ENCODE measurements around the gene ARHGAP36. TPM values are rescaled to one million over a fixed set of nuclear protein-coding genes. Genes with fewer than 3 reads are reported as not detected.

The ARHGAP36 gene
- total RNA-seq, 1 donor from 2014 or later, result not detected

GRCh38 chrX:131040781-131041180 is 17.4 kb upstream of the ARHGAP36 start:
- Histone ChIP-seq H3K27ac (no peak overlapping the region), H3K27me3 (no peaks in the 10 kb centered on the region), H3K36me3 (no peaks in the 10 kb centered on the region), H3K4me3 (no peak overlapping the region), H3K4me1 (no peaks in the 10 kb centered on the region), H3K9me3 (no peaks in the 10 kb centered on the region)
- TF ChIP-seq CTCF (IDR thresholded peaks at IDR 0.05), result no peak
- intact Hi-C loops (cut with DNase I), result no loop called here
- no peak for DNase-seq
- ATAC-seq, result no peak

- Histone ChIP-seq H3K4me3 (no peak overlapping the region), H3K4me1 (no peaks in the 10 kb centered on the region), H3K9me3 (no peaks in the 10 kb centered on the region), H3K36me3 (no peaks in the 10 kb centered on the region), H3K27me3 (no peaks in the 10 kb centered on the region), H3K27ac (no peak overlapping the region)
- DNase-seq (no peak), ATAC-seq (no peak)
- TF ChIP-seq CTCF (IDR thresholded peaks at IDR 0.05), result no peak
- intact Hi-C loops (cut with DNase I), result no loop called here
Observed at GRCh38 chrX:131041667-131042066, 16.5 kb upstream of the ARHGAP36 start.

- DNase-seq, result no peak
- no peak for TF ChIP-seq CTCF (IDR thresholded peaks at IDR 0.05)
- no peaks in the 10 kb centered on the region for H3K9me3 ChIP-seq
- intact Hi-C loops (cut with DNase I), result no loop called here
- H3K4me1 ChIP-seq, result no peaks in the 10 kb centered on the region
- H3K4me3 ChIP-seq, result no peak overlapping the region
- no peak for ATAC-seq
- H3K27me3 ChIP-seq, result no peaks in the 10 kb centered on the region
- H3K36me3 ChIP-seq, result no peaks in the 10 kb centered on the region
- no peak overlapping the region for H3K27ac ChIP-seq
Observed at GRCh38 chrX:131045726-131046125, 12.4 kb upstream of the ARHGAP36 start.

GRCh38 chrX:131046596-131046995 is 11.6 kb upstream of the ARHGAP36 start:
- Histone ChIP-seq H3K9me3 (no peaks in the 10 kb centered on the region), H3K4me3 (no peak overlapping the region), H3K27me3 (no peaks in the 10 kb centered on the region), H3K36me3 (no peaks in the 10 kb centered on the region), H3K27ac (no peak overlapping the region), H3K4me1 (no peaks in the 10 kb centered on the region)
- TF ChIP-seq CTCF (IDR thresholded peaks at IDR 0.05), result no peak
- intact Hi-C loops (cut with DNase I), result no loop called here
- DNase-seq (no peak), ATAC-seq (no peak)

GRCh38 chrX:131047180-131047579 is 11.0 kb upstream of the ARHGAP36 start:
- H3K27me3 ChIP-seq, result no peaks in the 10 kb centered on the region
- H3K27ac ChIP-seq, result no peak overlapping the region
- H3K36me3 ChIP-seq, result no peaks in the 10 kb centered on the region
- no peaks in the 10 kb centered on the region for H3K9me3 ChIP-seq
- DNase-seq, result no peak
- intact Hi-C loops (cut with DNase I), result no loop called here
- no peak overlapping the region for H3K4me3 ChIP-seq
- H3K4me1 ChIP-seq, result no peaks in the 10 kb centered on the region
- no peak for TF ChIP-seq CTCF (IDR thresholded peaks at IDR 0.05)
- ATAC-seq, result no peak

GRCh38 chrX:131053076-131053475 is 5.1 kb upstream of the ARHGAP36 start:
- no peak for DNase-seq
- Histone ChIP-seq H3K36me3 (no peaks in the 10 kb centered on the region), H3K27me3 (no peaks in the 10 kb centered on the region), H3K27ac (no peak overlapping the region), H3K4me3 (no peak overlapping the region), H3K4me1 (no peaks in the 10 kb centered on the region), H3K9me3 (no peaks in the 10 kb centered on the region)
- no peak for TF ChIP-seq CTCF (IDR thresholded peaks at IDR 0.05)
- ATAC-seq, result no peak
- intact Hi-C loops (cut with DNase I), result no loop called here
